CD4-positive, alpha-beta T cell (primary cell): Measurements from ENCODE around the gene TUBA4B. TPM values are rescaled to one million over a fixed set of nuclear protein-coding genes. Genes with fewer than 3 reads are reported as not detected.

Experiments
- ATAC-seq: fragments of 200-7000 bp; cut with Tn5 transposase; one replicate; pipeline ENCODE4 v1.10.0; 2022; ENCODE audit warnings: mild to moderate bottlenecking; ENCODE audit not compliant: poor library complexity
- CTCF ChIA-PET: fragments of 350-600 bp; sonication (Branson Sonifier 250); formaldehyde crosslinking; loops from one replicate; lab custom pipeline; 2021; ENCODE audit warnings: antibody characterized with exemption, inconsistent platforms; lab: Charles Lee
- POLR2A ChIA-PET: fragments of 350-600 bp; sonication (Branson Sonifier 250); formaldehyde crosslinking; loops from one replicate; lab custom pipeline; 2021; ENCODE audit warnings: antibody characterized with exemption, inconsistent platforms; lab: Charles Lee
- DNase-seq, 14 experiments: peaks; one replicate each; pipeline ENCODE4 v3.0.0-alpha.2; 2013 to 2020; ENCODE audit warnings: mixed read lengths in 2 of 14
- H3K27ac ChIP-seq, 2 donors: one replicate each; pipeline versions ENCODE4 v1.5.1 to v1.7.0; 2013; ENCODE audit warnings: low read length in 2 of 2, low read depth in 1 of 2, mild to moderate bottlenecking in 1 of 2
- H3K27me3 ChIP-seq, 2 experiments: 1 replicate in 1 of 2; 2 replicates in 1 of 2; pipeline versions ENCODE4 v1.6.1 to v1.7.0; 2013; ENCODE audit warnings: low read length in 2 of 2, control low read depth in 1 of 2, mild to moderate bottlenecking in 1 of 2, moderate library complexity in 1 of 2; ENCODE audit not compliant: insufficient read depth in 2 of 2, control insufficient read depth in 1 of 2
- H3K36me3 ChIP-seq: one replicate; pipeline ENCODE4 v1.6.1; 2013; ENCODE audit warnings: low read length, control low read depth; ENCODE audit not compliant: insufficient read depth
- H3K4me1 ChIP-seq: one replicate; pipeline ENCODE4 v1.6.1; 2013; ENCODE audit warnings: low read length, control low read depth; ENCODE audit not compliant: insufficient read depth
- H3K4me3 ChIP-seq: one replicate; pipeline ENCODE4 v1.5.1; 2013; ENCODE audit warnings: mild to moderate bottlenecking, low read length, moderate library complexity
- H3K9me3 ChIP-seq, 2 experiments: 1 replicate in 1 of 2; 2 replicates in 1 of 2; pipeline versions ENCODE4 v1.6.1 to v1.7.0; 2013; ENCODE audit warnings: low read length in 2 of 2, mild to moderate bottlenecking in 2 of 2, control low read depth in 1 of 2, moderate library complexity in 1 of 2; ENCODE audit not compliant: control insufficient read depth in 1 of 2, insufficient read depth in 1 of 2
- H3K27ac Mint-ChIP-seq: one replicate; pipeline ENCODE4 v1.8.0; 2020; ENCODE audit warnings: mixed read lengths
- H3K27me3 Mint-ChIP-seq: one replicate; pipeline ENCODE4 v1.8.0; 2021; ENCODE audit warnings: mixed read lengths
- H3K36me3 Mint-ChIP-seq: one replicate; pipeline ENCODE4 v1.8.0; 2021; ENCODE audit warnings: low read depth, mixed read lengths
- H3K4me1 Mint-ChIP-seq: one replicate; pipeline ENCODE4 v1.8.0; 2021; ENCODE audit warnings: low read depth, mixed read lengths
- H3K4me3 Mint-ChIP-seq: one replicate; pipeline ENCODE4 v1.8.0; 2020; ENCODE audit warnings: mild to moderate bottlenecking, mixed read lengths
- H3K9me3 Mint-ChIP-seq: one replicate; pipeline ENCODE4 v1.8.0; 2020; ENCODE audit warnings: mixed read lengths
- intact Hi-C, 2 experiments: fragments of 100-400 bp; cut with DNase I in 1 of 2; cut with micrococcal nuclease in 1 of 2; formaldehyde crosslinking; loops; one replicate each; pipeline versions ENCODE4 v1.15.1 to v1.9.0; 2023 to 2025; cut with DNase I, micrococcal nuclease
- total RNA-seq, 174 experiments: library from RNA in 2 of 174; stranded (reverse) in 2 of 174; gene quantifications; one replicate each; pipeline ENCODE4 v1.2.3 and lab custom pipeline; 2021 to 2026
- TF ChIP-seq, protein P1 (sequence below): fragments of 200-600 bp; IDR thresholded peaks from one replicate; pipeline ENCODE4 v1.8.0; 2022; ENCODE audit warnings: antibody characterized with exemption, mild to moderate bottlenecking

The TUBA4B gene
- total RNA-seq, 2 experiments from 2014 or later, result not detected

DNA sequence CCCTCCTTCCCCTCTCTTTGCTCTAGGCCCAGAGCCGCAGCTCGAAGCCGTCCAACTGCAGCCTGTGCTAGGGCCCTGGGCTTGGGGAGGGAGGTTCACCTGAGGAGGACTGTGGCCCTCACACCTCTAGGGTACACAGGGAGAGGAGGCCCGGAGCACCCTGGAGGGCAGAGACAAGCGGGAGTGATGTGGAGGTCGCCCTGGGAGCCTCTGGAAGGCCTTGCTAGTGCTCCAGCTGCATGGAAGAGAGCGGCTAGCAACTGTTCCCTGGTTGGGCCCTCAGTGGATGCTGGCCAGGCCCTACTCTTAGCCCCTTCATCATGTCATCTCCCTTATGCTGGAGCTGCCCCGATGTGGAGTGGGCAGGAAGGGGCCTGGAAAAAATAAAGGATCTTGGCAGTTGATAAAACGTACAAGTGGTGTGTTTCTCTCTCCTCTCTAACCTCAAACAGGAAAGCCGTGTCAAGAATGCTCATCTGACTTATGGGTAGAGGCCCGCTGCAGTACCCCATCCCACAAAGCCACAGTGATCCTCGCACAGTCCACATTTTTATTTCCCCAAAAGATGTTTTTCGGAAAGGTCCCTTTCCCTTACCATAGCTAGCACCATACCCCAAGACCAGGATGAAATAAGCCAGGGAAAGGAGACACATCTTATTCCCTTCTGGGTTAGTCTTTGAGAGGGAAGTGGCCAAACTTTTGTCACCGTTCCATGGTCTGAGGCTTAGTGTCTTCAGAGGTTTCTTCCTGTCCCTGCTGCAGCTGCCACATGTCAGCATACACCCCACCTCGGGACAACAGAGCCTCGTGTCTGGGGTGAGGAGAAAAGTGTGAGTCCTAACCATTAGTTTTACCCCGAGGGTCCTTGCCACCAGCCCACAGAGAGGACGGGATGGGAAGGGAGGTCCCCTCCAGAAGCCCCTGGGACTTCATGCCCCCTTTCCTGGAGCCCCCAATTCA lies 43.5 kb upstream of the TUBA4B start:
- no peak for ATAC-seq
- Mint-ChIP-seq H3K27me3 (no peaks in the 10 kb centered on the region), H3K27ac (peak overlapping the region; percentile 93), H3K4me1 (peaks cover 47% of the 10 kb centered on the region), H3K4me3 (peak overlapping the region; percentile 90), H3K9me3 (no peaks in the 10 kb centered on the region), H3K36me3 (peaks cover 26% of the 10 kb centered on the region)
- H3K27ac ChIP-seq, result peak overlapping the region in 1 of 2 donors; percentile 28
- no peak overlapping the region for H3K4me3 ChIP-seq
- no peaks in the 10 kb centered on the region for H3K9me3 ChIP-seq
- H3K27me3 ChIP-seq, result no peaks in the 10 kb centered on the region
- intact Hi-C loops, result loop anchor here in 1 of 2 experiments (5.0 to 10.0 kb wide), 3 partner anchors 152 to 335 kb away; partner anchors contain the start of genes CHPF, DNPEP and TMEM198
- ChIA-PET CTCF (interaction anchor here (1.3 to 4.2 kb wide), 2 partner anchors 50 to 85 kb away, joined by 6 to 32 read pairs; partner anchors contain the start of gene NHEJ1), POLR2A (interaction anchor here (0.7 to 4.8 kb wide), 4 partner anchors 34 to 50 kb away, joined by 3 to 139 read pairs (median 6); partner anchors contain the start of genes CNPPD1, GLB1L, RETREG2 and STK16)
- DNase-seq, result peak in 2 of 14 experiments; percentile 9 to 11
- peaks cover 21% of the 10 kb centered on the region for H3K36me3 ChIP-seq
- TF ChIP-seq, protein P1, sequence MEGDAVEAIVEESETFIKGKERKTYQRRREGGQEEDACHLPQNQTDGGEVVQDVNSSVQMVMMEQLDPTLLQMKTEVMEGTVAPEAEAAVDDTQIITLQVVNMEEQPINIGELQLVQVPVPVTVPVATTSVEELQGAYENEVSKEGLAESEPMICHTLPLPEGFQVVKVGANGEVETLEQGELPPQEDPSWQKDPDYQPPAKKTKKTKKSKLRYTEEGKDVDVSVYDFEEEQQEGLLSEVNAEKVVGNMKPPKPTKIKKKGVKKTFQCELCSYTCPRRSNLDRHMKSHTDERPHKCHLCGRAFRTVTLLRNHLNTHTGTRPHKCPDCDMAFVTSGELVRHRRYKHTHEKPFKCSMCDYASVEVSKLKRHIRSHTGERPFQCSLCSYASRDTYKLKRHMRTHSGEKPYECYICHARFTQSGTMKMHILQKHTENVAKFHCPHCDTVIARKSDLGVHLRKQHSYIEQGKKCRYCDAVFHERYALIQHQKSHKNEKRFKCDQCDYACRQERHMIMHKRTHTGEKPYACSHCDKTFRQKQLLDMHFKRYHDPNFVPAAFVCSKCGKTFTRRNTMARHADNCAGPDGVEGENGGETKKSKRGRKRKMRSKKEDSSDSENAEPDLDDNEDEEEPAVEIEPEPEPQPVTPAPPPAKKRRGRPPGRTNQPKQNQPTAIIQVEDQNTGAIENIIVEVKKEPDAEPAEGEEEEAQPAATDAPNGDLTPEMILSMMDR, result no peak
- H3K4me1 ChIP-seq, result peaks cover 53% of the 10 kb centered on the region

DNA sequence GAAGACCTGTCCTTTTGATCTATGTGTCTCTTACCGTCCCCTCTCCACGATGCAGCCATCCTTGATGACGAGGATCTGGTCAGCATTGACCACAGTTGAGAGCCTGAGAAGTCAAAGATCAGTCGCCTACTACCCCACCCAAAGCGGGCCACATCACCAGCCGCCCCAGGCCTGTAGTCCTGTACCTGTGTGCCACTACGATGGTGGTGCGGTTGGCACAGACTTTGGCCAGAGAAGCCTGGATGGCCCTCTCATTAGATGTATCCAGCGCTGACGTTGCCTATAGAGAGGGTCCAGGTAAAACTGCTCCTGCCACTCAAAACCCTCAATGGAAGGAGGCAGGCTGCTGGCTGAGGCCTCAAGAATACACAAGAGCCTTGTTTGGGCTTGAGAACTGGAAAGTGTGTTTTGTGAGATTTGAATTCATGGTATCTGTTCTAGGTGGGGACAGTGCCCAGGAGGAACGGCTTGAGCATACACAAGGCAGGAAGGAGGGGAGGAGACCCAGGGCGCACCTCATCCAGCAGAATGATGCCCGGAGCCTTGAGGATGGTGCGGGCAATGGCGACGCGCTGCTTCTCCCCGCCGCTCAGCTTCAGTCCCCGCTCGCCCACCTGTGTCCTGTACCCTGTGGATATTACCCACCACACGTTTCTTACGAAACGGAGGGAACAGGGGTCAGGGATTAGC lies 42.7 kb upstream of the TUBA4B start:
- Mint-ChIP-seq H3K27me3 (no peaks in the 10 kb centered on the region), H3K9me3 (no peaks in the 10 kb centered on the region), H3K4me3 (peak overlapping the region; percentile 30), H3K36me3 (peaks cover 30% of the 10 kb centered on the region), H3K27ac (peak overlapping the region; percentile 93), H3K4me1 (peaks cover 47% of the 10 kb centered on the region)
- TF ChIP-seq, protein P1, result no peak
- CTCF ChIA-PET, result no interaction called here
- Histone ChIP-seq H3K4me3 (no peak overlapping the region), H3K36me3 (peaks cover 21% of the 10 kb centered on the region), H3K4me1 (peaks cover 53% of the 10 kb centered on the region), H3K9me3 (no peaks in the 10 kb centered on the region), H3K27ac (peak overlapping the region in 1 of 2 donors; percentile 28), H3K27me3 (no peaks in the 10 kb centered on the region)
- DNase-seq, result peak in 1 of 14 experiments; percentile 20
- intact Hi-C loops, result loop anchor here in 1 of 2 experiments (5.0 kb wide), 1 partner anchor 153 kb away; no protein-coding TSS in a partner anchor
- ATAC-seq, result no peak
- POLR2A ChIA-PET, result interaction anchor here (4.8 kb wide), 1 partner anchor 35 kb away, joined by 139 read pairs; the partner anchor contains the start of genes CNPPD1 and RETREG2

DNA sequence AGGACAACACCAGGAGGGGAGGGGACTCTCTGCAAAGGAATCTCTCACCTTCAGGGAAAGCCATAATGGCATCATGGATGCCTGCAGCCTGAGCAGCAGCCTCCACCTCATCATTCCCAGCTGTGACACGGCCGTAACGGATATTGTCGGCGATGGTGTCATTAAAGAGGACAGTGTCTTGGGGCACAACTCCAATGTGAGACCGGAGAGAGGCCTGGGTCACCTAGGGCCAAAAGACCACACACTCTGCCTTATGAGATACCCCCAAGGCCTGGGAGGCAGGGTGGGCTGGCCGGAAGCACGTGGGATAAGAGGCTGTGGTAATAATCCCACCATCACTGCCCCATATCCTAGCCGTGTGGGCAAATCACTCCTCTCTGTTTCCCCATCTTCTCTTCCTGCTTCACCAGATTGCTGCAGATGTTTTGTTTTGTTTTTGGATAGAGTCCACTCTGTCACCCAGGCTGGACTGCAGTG lies 42.1 kb upstream of the TUBA4B start:
- Histone ChIP-seq H3K4me1 (peaks cover 50% of the 10 kb centered on the region), H3K27ac (peak overlapping the region in 1 of 2 donors; percentile 5), H3K4me3 (peak overlapping the region; percentile 15), H3K9me3 (no peaks in the 10 kb centered on the region), H3K27me3 (no peaks in the 10 kb centered on the region), H3K36me3 (peaks cover 21% of the 10 kb centered on the region)
- CTCF ChIA-PET, result interaction anchor here (0.6 to 2.9 kb wide), 17 partner anchors 10 to 822 kb away, joined by 3 to 32 read pairs (median 6); partner anchors contain the start of genes CNPPD1, NHEJ1 and TUBA4A
- POLR2A ChIA-PET, result interaction anchor here (0.5 to 1.9 kb wide), 14 partner anchors 10 to 518 kb away, joined by 3 to 39 read pairs (median 4); partner anchors contain the start of genes ANKZF1, ATG9A, CNPPD1 and DNAJB2
- Mint-ChIP-seq H3K27me3 (no peaks in the 10 kb centered on the region), H3K9me3 (no peaks in the 10 kb centered on the region), H3K36me3 (peaks cover 30% of the 10 kb centered on the region), H3K27ac (peak overlapping the region; percentile 91), H3K4me1 (peaks cover 46% of the 10 kb centered on the region), H3K4me3 (peak overlapping the region; percentile 62)
- intact Hi-C loops, result loop anchor here (1.0 to 5.0 kb wide), 5 partner anchors 34 to 154 kb away; partner anchors contain the start of genes NHEJ1 (in 2 of the 2) and CNPPD1 (in 1 of the 2)
- TF ChIP-seq, protein P1, result no peak
- DNase-seq (peak in 1 of 14 experiments; percentile 20), ATAC-seq (no peak)
